Eye (tissue), 1 donor: ENCODE results near the gene CDC20.
A peak's percentile ranks its signal among the peaks of the same experiment; 100 is the strongest.

ENCODE experiments used
- DNase-seq: peaks from one replicate; pipeline ENCODE4 v3.0.0-alpha.2; 2015

The CDC20 gene

GRCh38 chr1:43358746-43359693, at the start of gene CDC20:
TSS of gene CDC20 (plus strand) at chr1:43358981. CDS start at chr1:43359216, 235 bp downstream.
- peak; percentile 99 for DNase-seq

DNA sequence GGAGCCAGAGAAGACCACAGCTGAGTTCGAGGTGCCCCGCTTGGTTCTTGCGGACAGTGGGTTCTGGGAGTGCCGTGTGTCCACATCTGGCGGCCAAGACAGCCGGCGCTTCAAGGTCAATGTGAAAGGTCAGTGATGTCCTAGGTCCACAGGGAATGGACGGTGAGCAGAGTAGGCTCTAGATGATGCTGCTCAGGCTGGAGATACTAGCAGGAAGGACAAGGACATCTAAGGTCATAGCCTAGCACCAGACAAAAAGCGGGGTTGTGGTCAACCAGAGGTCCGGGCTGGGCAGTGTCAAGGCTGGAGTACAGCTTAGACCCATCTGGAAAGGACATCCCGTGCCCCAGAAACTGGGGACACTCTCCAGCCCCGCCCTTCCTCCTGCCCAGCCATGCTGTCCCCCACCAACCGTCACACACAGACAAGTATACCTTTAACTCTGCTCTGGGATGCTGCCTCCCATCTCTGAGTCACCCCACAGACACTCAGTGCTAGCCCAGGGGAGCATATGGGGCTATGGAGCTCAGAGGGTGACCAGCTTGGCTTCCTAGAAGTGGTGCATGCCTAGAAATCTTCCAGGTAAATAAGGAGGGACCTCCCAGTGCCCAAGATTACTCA, 49.3 kb upstream of the CDC20 start:
- no peak for DNase-seq

DNA sequence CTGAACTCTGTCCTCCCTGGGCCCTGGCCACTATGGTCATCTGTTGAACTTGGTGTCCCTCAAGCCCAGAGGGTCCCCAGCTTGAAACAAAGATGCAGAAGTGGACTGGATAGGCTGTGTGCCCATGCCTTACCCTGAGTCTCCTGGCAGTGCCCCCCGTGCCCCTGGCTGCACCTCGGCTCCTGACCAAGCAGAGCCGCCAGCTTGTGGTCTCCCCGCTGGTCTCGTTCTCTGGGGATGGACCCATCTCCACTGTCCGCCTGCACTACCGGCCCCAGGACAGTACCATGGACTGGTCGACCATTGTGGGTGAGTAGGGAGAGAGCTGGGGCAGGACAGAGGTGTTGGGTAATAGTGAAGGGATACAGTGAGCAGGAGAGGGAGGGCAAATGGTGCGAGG, 47.3 kb upstream of the CDC20 start:
- no peak for DNase-seq

- no peak for DNase-seq
Measured at GRCh38 chr1:43312212-43312623, 46.6 kb upstream of the CDC20 start.

GRCh38 chr1:43312663-43313515, 45.9 kb upstream of the CDC20 start:
- no peak for DNase-seq

GRCh38 chr1:43313771-43314170, 45.0 kb upstream of the CDC20 start:
- no peak for DNase-seq

DNA sequence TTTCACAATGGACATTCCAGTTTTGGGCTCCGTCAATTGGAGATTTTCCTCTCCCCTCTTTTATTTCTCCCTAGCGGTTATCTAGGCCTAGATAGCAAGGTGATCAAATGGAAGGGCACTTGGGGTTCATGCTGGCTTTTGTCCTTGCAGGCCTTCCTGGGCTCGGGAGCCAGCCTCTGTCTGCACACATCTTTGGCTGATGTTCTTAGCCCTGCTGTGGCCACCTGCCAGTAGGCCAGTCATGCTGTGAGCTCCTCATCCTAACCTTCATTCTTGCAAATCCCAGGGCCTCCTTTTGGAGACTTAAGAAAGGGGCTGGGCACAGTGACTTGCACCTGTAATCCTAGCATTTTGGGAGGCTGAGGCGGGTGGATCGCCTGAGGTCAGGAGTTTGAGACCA, 44.5 kb upstream of the CDC20 start:
- no peak for DNase-seq

- no peak for DNase-seq
Measured at GRCh38 chr1:43315481-43315880, 43.3 kb upstream of the CDC20 start.

DNA sequence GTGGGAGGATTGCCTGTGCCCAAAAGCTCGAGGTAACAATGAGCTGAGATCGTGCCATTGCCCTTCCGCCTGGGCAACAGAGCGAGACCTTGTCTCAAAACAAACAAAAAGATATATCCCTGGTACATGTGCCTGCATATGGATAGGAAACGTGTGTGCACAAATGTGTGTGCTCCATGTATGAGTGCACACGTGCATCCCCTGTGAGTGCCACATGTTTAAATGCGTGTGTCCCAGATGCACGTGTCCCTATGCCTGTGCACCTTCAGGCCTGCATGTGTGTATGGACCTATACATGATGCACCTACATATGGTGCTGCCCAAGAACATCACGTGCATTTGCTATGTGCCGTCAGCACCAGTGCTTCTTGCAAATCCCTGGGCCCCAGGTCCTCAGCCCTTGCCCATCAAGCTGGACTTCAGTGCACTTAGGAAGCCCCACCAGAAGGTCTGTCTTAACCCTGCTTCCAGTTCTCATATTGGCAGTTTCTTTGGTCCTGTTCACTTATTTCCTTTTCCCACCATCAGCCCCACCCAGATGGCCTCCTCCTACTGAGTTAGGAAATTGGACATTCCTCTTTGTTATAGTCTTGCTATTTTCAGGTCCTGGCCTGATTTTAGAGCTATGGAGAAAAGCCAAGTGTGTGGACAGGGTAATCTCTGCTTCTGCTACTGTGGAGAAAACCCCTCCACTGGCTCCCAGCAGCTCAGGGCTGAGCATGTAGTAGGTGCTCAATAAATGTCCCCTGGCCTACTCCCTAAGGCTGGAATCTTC, 42.6 kb upstream of the CDC20 start:
- DNase-seq, result no peak

DNA sequence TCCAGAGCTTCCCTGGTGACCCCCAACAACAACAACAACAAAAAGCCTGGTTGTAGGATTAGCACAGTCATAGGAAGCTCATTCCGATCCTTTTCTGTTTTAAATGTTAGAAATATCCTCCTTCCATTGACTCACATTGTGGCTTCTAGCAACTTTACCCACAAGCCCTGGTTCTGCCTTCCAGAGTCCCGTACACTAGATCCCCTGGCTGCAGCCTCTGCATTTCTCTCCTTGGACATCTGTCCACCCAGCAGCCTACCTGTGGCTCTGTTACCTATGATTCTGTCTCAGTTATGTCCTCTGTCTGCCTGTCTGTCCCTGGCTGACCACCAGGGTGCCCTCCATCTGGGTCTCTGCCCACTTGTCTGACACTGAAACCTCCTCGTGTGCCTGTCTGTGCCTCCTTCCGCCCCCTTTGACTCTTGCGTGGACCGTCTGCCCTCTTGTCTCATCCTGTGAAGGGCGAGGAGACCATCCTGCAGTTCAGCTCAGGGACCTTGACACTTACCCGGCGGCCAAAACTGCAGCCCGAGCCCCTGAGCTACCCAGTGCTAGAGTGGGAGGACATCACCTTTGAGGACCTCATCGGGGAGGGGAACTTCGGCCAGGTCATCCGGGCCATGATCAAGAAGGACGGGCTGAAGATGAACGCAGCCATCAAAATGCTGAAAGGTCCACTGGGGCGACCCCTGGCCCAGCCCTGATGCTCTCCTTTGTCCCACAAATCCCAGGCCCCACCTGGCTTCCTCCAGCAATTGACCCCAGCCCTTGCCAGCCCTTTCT, 41.9 kb upstream of the CDC20 start:
- DNase-seq, result no peak

DNA sequence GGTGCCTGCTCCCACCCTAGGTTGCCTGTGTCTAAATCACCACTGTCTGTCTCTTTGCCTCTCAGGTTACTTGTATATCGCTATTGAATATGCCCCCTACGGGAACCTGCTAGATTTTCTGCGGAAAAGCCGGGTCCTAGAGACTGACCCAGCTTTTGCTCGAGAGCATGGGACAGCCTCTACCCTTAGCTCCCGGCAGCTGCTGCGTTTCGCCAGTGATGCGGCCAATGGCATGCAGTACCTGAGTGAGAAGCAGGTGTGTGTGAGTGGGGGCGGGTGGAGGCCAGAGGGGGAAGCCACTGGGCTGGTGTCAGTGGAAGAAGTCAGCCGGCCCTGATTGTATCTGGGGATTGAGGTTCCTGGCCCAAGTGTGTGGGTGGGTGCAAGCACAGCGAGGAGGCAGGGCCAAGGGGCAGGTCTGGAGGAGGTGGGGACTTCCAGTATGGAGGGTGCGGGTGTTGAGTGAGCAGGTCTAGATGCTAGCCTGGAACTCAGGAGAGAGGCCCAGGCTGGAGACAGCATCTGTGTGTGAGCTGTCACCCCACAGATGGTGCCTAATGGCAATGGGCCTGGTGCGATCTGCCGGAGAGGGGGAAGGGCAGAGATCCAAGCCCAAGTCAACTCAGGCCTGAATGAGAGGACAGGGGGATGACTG, 40.8 kb upstream of the CDC20 start:
- DNase-seq, result peak; percentile 27

GRCh38 chr1:43318831-43319230, 40.0 kb upstream of the CDC20 start:
- DNase-seq, result no peak

DNA sequence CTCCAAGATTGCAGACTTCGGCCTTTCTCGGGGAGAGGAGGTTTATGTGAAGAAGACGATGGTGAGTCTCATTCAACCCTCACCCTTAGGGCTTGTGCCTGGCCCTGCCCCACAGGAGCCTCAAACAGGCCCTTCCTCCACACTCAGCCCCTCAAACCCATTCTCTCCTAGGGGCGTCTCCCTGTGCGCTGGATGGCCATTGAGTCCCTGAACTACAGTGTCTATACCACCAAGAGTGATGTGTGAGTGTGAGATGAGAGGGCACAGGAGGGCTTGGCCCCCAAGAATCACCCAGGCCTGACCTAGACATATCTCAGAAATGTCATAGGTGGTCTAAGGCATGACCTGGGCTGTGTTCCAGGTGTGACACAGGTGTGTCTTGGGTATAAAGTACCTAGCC, 39.5 kb upstream of the CDC20 start:
- no peak for DNase-seq

DNA sequence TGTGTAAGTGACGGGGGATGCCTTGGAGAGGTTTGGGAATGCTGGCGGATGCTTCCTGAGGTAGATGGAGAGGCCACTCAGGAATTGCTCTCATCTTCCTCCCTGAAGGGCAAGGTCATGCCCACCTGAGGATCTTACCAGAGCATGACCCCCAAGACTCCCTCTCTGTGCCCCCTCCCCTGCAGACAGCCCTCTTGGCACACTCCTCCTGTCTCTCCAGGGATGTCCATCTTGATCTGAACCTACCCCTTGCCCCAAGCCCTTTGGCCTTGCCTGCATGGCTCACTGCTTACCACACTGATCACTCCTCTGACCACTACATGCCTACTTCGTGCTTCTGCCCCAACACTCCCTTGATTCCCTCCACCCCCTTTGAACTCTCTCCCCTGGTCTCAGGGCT, 39.0 kb upstream of the CDC20 start:
- no peak for DNase-seq

DNA sequence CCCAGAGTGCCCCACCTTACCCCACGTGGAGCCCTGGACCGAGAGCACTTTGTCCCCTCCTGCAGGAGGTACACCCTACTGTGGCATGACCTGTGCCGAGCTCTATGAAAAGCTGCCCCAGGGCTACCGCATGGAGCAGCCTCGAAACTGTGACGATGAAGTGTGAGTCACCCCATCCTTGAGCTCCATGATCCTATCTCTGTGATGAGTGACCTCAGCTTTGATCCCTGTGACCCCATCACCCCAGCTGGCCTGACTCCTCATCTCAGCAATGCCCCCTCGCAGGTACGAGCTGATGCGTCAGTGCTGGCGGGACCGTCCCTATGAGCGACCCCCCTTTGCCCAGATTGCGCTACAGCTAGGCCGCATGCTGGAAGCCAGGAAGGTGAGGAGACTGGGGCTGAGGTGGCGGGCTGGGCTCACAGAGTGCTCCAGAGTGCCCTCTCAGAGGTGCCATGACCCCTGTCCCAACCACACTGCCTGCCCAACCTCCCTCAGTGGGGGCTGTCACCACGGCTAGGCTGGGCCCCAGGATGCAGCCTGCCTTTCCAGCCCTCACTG, 37.4 kb upstream of the CDC20 start:
- DNase-seq, result no peak

- DNase-seq, result no peak
Measured at GRCh38 chr1:43322506-43322905, 36.3 kb upstream of the CDC20 start.

- DNase-seq, result no peak
Measured at GRCh38 chr1:43324810-43325209, 34.0 kb upstream of the CDC20 start.

DNA sequence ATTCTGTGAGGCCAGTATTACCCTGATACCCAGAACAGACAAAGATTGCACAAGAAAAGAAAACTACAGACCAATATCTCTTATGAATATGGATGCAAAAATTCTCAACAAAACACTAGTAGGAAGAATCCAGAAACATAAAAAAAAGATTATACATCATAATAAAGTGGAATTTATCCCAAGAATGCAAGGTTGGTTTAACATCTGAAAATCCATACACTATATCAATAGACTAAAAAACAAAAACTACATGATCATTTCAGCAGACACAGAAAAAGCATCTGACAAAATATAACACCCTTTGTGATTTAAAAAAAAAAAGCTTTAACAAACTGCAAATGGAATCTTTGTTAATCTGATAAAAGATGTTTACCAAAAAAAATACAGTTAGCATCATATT, 33.4 kb upstream of the CDC20 start:
- DNase-seq, result no peak

GRCh38 chr1:43327549-43328292, 31.1 kb upstream of the CDC20 start:
- DNase-seq, result no peak
